HG03025 (cell line): ENCODE data around the gene OSBPL2.

Experiments
- ATAC-seq: cut with Tn5 transposase; IDR thresholded peaks from one replicate; pipeline ENCODE4 v1.9.1; 2021; ENCODE audit warnings: mild to moderate bottlenecking, moderate library complexity; ENCODE audit not compliant: unreplicated experiment, low FRiP score

The OSBPL2 gene

GRCh38 chr20:62319346-62319909, 81.1 kb downstream of the OSBPL2 start:
- no peak for ATAC-seq

GRCh38 chr20:62320581-62321354, 82.4 kb downstream of the OSBPL2 start:
- no peak for ATAC-seq

- ATAC-seq, result no peak
Observed at GRCh38 chr20:62321521-62321948, 83.2 kb downstream of the OSBPL2 start.

GRCh38 chr20:62321975-62322374, 83.7 kb downstream of the OSBPL2 start:
- no peak for ATAC-seq

GRCh38 chr20:62322492-62323041, 84.2 kb downstream of the OSBPL2 start:
- no peak for ATAC-seq

- ATAC-seq, result no peak
Observed at GRCh38 chr20:62323146-62323979, 85.0 kb downstream of the OSBPL2 start.

- no peak for ATAC-seq
Observed at GRCh38 chr20:62323980-62324906, 85.9 kb downstream of the OSBPL2 start.

- no peak for ATAC-seq
Observed at GRCh38 chr20:62325172-62325905, 87.0 kb downstream of the OSBPL2 start.

- no peak for ATAC-seq
Observed at GRCh38 chr20:62326559-62326958, 88.2 kb downstream of the OSBPL2 start.

- no peak for ATAC-seq
Observed at GRCh38 chr20:62326959-62327725, 88.8 kb downstream of the OSBPL2 start.

GRCh38 chr20:62327726-62328495, 89.6 kb downstream of the OSBPL2 start:
- no peak for ATAC-seq

- no peak for ATAC-seq
Observed at GRCh38 chr20:62328684-62329388, 90.5 kb downstream of the OSBPL2 start.

- no peak for ATAC-seq
Observed at GRCh38 chr20:62329389-62330377, 91.4 kb downstream of the OSBPL2 start.

GRCh38 chr20:62330576-62331317, 92.4 kb downstream of the OSBPL2 start:
- no peak for ATAC-seq

- ATAC-seq, result no peak
Observed at GRCh38 chr20:62331347-62331746, 93.0 kb downstream of the OSBPL2 start.
